Measurements from ENCODE around the gene B4GAT1.
"Not testable (repeated sequence)": the region's sequence is repeated elsewhere in the genome, so short reads cannot be mapped to it uniquely, and the experiment has no call there.

The B4GAT1 gene

DNA sequence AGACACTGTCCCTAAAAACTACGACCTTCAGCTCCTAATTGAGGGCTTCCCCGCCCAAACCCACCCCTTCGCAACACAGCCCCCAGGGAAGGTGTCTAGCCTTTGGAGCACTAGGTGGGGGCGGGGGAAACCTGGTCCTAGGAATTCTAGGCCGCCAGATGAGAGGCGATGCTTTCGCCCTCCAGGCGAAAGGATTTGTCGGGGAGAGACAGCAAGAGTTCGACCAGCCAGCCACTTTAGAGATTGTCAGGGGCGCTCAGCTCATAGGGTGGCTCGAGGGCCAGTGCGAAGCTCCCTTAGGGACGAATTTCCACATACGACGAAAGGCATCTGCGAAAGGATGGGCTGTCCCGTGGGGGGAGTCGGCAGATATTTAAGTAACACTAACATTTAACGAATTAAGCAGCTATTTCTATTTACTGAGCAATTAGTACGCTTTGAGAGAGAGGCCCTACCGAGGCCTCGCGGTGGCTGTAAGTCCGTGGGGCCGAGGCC is 35.9 kb downstream of the B4GAT1 start:
- no peak for DNase-seq (ENCODE audit: extremely low read depth, low read depth)
- TF ChIP-seq, protein P1, sequence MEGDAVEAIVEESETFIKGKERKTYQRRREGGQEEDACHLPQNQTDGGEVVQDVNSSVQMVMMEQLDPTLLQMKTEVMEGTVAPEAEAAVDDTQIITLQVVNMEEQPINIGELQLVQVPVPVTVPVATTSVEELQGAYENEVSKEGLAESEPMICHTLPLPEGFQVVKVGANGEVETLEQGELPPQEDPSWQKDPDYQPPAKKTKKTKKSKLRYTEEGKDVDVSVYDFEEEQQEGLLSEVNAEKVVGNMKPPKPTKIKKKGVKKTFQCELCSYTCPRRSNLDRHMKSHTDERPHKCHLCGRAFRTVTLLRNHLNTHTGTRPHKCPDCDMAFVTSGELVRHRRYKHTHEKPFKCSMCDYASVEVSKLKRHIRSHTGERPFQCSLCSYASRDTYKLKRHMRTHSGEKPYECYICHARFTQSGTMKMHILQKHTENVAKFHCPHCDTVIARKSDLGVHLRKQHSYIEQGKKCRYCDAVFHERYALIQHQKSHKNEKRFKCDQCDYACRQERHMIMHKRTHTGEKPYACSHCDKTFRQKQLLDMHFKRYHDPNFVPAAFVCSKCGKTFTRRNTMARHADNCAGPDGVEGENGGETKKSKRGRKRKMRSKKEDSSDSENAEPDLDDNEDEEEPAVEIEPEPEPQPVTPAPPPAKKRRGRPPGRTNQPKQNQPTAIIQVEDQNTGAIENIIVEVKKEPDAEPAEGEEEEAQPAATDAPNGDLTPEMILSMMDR (IDR thresholded peaks at IDR 0.05; ENCODE audit: low read depth, low read length), result no peak

DNA sequence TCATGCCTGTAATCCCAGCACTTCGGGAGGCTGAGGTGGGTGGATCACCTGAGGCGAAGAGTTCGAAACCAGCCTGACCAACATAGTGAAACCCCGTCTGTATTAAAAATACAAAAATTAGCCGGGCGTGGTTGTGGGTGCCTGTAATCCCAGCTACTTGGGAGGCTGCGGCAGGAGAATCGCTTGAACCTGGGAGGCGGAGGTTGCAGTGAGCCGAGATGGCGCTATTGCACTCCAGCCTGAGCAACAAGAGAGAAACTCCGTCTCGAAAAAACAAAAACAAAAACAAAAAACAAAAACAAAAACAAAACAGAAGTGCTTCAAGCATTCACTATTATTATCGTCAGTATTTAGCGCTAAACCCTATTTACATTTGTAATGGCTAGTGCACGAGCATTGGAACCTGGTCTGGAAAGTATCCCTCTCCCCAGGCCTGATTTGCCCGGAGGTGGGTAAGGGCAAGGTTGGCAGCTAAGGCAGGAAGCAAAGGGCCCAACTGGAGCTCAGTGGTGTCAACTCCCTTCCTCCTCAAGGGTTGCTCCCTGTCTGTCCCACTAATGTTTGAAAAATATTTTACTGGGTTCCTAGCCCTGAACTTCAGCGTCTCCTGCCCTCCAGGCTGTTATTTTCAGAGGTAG is 36.5 kb downstream of the B4GAT1 start:
- not testable (repeated sequence) for DNase-seq (ENCODE audit: extremely low read depth, low read depth)

DNA sequence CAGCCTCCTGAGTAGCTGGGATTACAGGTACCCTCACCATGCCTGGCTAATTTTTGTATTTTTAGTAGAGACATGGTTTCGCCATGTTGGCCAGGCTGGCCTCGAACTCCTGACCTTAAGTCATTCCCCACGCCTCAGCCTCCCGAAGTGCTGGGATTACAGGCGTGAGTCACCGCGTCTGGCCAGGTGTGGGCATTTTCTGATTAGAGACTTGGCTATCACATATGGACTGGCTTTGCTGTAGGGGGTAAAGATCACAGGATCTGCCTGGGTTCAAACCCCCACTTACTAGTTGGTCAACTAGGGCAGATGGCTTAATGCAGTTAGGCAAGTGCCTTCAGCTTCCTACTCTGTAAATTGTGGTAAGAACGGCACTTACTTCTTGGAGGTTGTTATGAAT is 37.1 kb downstream of the B4GAT1 start:
- TF ChIP-seq, protein P1 (IDR thresholded peaks at IDR 0.05; ENCODE audit: low read depth, low read length), result no peak
- DNase-seq (ENCODE audit: extremely low read depth, low read depth), result no peak

DNA sequence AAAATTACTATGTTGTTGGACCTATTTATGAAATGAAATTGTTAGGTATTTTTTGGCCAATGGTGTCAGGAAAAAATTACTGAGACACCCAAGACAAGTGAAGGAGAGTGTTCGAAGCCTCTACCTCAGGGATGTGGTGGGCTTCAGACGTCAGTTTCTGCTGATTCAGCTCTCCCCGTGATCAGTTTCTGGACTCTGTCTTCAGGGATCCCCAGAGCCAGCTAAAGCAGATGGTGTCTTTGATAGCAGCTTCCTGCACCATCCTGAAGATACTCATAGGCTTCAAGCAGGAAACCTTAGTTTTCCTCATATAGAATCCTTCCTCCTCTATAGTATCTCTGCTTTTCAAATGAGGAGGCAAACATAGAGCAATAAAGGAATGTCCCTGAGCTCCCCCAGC is 38.0 kb downstream of the B4GAT1 start:
- TF ChIP-seq, protein P1 (IDR thresholded peaks at IDR 0.05; ENCODE audit: low read depth, low read length), result no peak
- DNase-seq (ENCODE audit: extremely low read depth, low read depth), result no peak

DNA sequence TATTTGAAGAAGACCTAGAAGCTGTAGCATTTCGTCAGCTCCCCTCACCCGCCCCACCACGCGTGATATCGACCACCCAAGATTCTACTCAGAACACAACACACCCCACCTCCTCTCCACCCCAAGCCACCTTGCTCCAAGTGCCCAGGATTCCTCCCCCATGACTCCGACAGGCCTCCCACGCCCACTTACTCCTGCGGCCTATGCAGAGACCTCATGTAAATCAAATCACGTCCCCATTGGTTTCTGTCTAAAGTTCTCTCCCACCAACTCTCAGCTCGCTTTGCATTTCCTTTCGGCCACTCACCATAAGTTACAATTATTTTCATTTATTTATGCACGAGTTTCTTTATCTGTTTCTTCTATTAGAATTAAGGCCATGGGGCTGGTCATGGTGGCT is 44.8 kb downstream of the B4GAT1 start:
- TF ChIP-seq, protein P1 (IDR thresholded peaks at IDR 0.05; ENCODE audit: low read depth, low read length), result no peak
- DNase-seq (ENCODE audit: extremely low read depth, low read depth), result no peak

DNA sequence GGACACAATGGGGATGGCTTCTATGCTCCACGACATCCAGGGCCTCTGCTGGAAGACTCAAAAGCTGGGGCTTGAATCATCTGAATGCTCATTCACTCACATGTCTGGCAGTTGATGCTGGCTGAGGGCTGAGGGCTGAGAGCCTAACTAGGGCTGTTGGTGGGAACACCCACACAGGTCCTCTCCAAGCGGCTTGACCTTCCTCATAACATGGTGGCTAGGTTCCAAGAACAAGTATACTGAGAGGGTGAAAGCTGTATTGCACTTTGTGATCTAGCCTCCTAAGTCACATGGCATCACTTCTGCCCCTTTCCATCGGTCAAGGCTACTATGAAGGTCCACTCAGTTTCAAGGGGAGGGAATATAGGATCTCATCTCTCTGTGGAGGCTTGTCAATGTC is 48.2 kb downstream of the B4GAT1 start:
- TF ChIP-seq, protein P1 (IDR thresholded peaks at IDR 0.05; ENCODE audit: low read depth, low read length), result no peak
- DNase-seq (ENCODE audit: extremely low read depth, low read depth), result no peak

DNA sequence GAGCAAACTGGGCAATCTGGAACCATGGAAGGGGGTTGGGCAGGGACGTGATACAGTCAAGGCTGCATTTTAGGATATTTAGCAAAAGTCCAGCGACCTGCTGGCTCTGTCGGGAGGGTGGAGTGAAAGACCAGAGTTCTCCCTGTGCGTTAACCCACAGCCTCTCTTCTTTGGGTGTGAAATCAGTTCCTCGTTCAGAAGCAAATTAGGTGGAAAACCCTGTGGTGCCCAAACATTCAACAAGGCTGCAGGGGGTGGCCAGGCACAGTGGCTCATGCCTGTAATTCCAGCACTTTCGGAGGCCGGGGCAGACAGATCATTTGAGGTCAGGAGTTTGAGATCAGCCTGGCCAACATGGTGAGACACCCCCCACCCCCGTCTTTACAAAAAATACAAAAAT is 49.8 kb downstream of the B4GAT1 start:
- no peak for DNase-seq (ENCODE audit: extremely low read depth, low read depth)
- TF ChIP-seq, protein P1 (IDR thresholded peaks at IDR 0.05; ENCODE audit: low read depth, low read length), result no peak
